GM12801 (cell line): ENCODE results near the gene CDC42BPB.

Source experiments
- CTCF ChIP-seq: IDR thresholded peaks from one replicate; pipeline ENCODE4 v1.5.1; 2011; ENCODE audit warnings: control low read depth; ENCODE audit not compliant: insufficient read length; ENCODE audit errors: extremely low read depth

The CDC42BPB gene

GRCh38 chr14:103057372-103058163 lies at the start of gene CDC42BPB:
CDC42BPB (minus strand) TSS chr14:103057549; CDS start chr14:103057173, 376 bp downstream.
- TF ChIP-seq CTCF, result no peak

GRCh38 chr14:103105580-103106150 lies 48.3 kb upstream of the CDC42BPB start:
- TF ChIP-seq CTCF, result no peak

- TF ChIP-seq CTCF, result no peak
Measured at GRCh38 chr14:103104654-103105452, 47.5 kb upstream of the CDC42BPB start.

- no peak for TF ChIP-seq CTCF
Measured at GRCh38 chr14:103104389-103104653, 47.0 kb upstream of the CDC42BPB start.

- TF ChIP-seq CTCF, result no peak
Measured at GRCh38 chr14:103103461-103104388, 46.4 kb upstream of the CDC42BPB start.

- TF ChIP-seq CTCF, result no peak
Measured at GRCh38 chr14:103102689-103103260, 45.4 kb upstream of the CDC42BPB start.
